Measurements from ENCODE around the gene MCAT. TPM values are rescaled to one million over a fixed set of nuclear protein-coding genes. Genes with fewer than 3 reads are reported as not detected.

Gene MCAT
- total and polyA plus RNA-seq, 2 of the 4 experiments (the other 2 are of a cell fraction), result 7.3 to 19.7 TPM

GRCh38 chr22:43099095-43099494 is 44.1 kb downstream of the MCAT start:
- H3K4me2 ChIP-seq (ENCODE audit: low read depth, low read length), result no peak overlapping the region

More at GRCh38 chr22:43099095-43099494, 44.1 kb downstream of the MCAT start:
- no peak overlapping the region for H3K4me3 ChIP-seq (ENCODE audit: insufficient read depth, low read depth, low read length)
- no peak overlapping the region for H2BK5ac ChIP-seq (ENCODE audit: low read depth, low read length, poor library complexity, severe bottlenecking)
- H2BK15ac ChIP-seq (ENCODE audit: low read depth, low read length), result no peak overlapping the region
- H4K8ac ChIP-seq (ENCODE audit: low read depth in 2 of 2, low read length in 2 of 2), result no peak overlapping the region
- no peak overlapping the region for H3K4ac ChIP-seq (ENCODE audit: low read depth, low read length)
- no peaks in the 10 kb centered on the region for H3K36me3 ChIP-seq (ENCODE audit: control insufficient read depth, insufficient read depth, low read length)
- H3K27ac ChIP-seq (ENCODE audit: insufficient read depth, low read length), result no peak overlapping the region
- POLR2A ChIA-PET (ENCODE audit: unreplicated experiment), result no interaction called here
- 0 out of 2 replicates have a peak, but pooled peaks cover 4% of the 10 kb centered on the region for H3K9me1 ChIP-seq (ENCODE audit: insufficient read depth, low read length)
- peaks cover 6% of the 10 kb centered on the region for H3K9me3 ChIP-seq (ENCODE audit: control insufficient read depth, insufficient read depth, low read length)
- H4K5ac ChIP-seq (ENCODE audit: low read depth, low read length), result no peak overlapping the region
- DNase-seq (no peak), ATAC-seq (ENCODE audit: low read depth) (no peak)
- H3K56ac ChIP-seq (ENCODE audit: extremely low read depth, insufficient read depth, low read length), result no peak overlapping the region
- no peak overlapping the region for H3K9ac ChIP-seq (ENCODE audit: low read depth, low read length)
- no peak overlapping the region for H2AK9ac ChIP-seq (replicated peaks; ENCODE audit: low read depth, low read length, poor library complexity)
- dilution Hi-C loops (cut with HindIII; ENCODE audit: low sequenced_read_pairs, unreplicated experiment), result no loop called here
- no peaks in the 10 kb centered on the region for H3K27me3 ChIP-seq (ENCODE audit: control insufficient read depth, insufficient read depth, low read length)
- H3K14ac ChIP-seq (replicated peaks; ENCODE audit: low read depth, low read length), result no peak overlapping the region
- no peaks in the 10 kb centered on the region for H3K79me1 ChIP-seq (ENCODE audit: low read depth in 1 of 2, low read length in 2 of 2)
- no peak overlapping the region for H4K91ac ChIP-seq (ENCODE audit: insufficient read depth, low read depth, low read length)
- H3K4me1 ChIP-seq (ENCODE audit: control insufficient read depth, insufficient read depth, low read length), result peaks cover 3% of the 10 kb centered on the region; the same call in 1 of the 2 replicates
- in situ Hi-C loops (cut with MboI; ENCODE audit: low sequenced_read_pairs), result no loop called here
- H2BK120ac ChIP-seq (ENCODE audit: low read depth, low read length), result no peak overlapping the region
- H2AK5ac ChIP-seq (ENCODE audit: low read depth, low read length), result no peak overlapping the region
- no peak overlapping the region for H3K23ac ChIP-seq (ENCODE audit: low read depth, low read length)
- H2AFZ ChIP-seq (replicated peaks; ENCODE audit: low read length, poor library complexity), result no peak overlapping the region
- H3K18ac ChIP-seq (ENCODE audit: low read depth, low read length), result no peak overlapping the region
- 80% methylated on average over 1 of the region's 4 CpGs; no CpG with 5 or more reads in 1 of the 2 experiments for WGBS, 2 experiments (ENCODE audit: extremely low coverage in 2 of 2, insufficient read length in 1 of 2)
- H4K20me1 ChIP-seq (ENCODE audit: insufficient read depth, low read length), result no peaks in the 10 kb centered on the region
- TF ChIP-seq RCOR1 (IDR thresholded peaks at IDR 0.05; ENCODE audit: insufficient replicate concordance, low read length), result no peak
- no peak for TF ChIP-seq MAZ (IDR thresholded peaks at IDR 0.05; ENCODE audit: borderline replicate concordance, low read depth, low read length)
- no peak for TF ChIP-seq CTCF (conservative IDR thresholded peaks at IDR 0.05; ENCODE audit: low read depth, low read length)
- TF ChIP-seq RFX5 (IDR thresholded peaks at IDR 0.05; ENCODE audit: low read depth, low read length), result no peak
- no peak for TF ChIP-seq CEBPB (IDR thresholded peaks at IDR 0.05; ENCODE audit: low read depth, low read length)
- no peak for TF ChIP-seq MXI1 (IDR thresholded peaks at IDR 0.05; ENCODE audit: borderline replicate concordance, low read depth, low read length)
- no peak for TF ChIP-seq SMC3 (IDR thresholded peaks at IDR 0.05; ENCODE audit: low read depth, low read length)
- BruUV-seq (replicated peaks), result no TSS peak
- CTCF ChIA-PET, result interaction anchor here (0.7 kb wide), 1 partner anchor 279 kb away, joined by 4 read pairs; no protein-coding TSS in a partner anchor
- H2BK20ac ChIP-seq (ENCODE audit: low read depth, low read length), result no peak overlapping the region
- intact Hi-C loops (cut with micrococcal nuclease), result no loop called here

Data from IMR-90 (cell line).